DOHH2 (cell line): ENCODE results near the gene CDC5L.

Experiments
- CTCF ChIP-seq: fragments of 200-600 bp; sonication (generic); IDR thresholded peaks from one replicate; pipeline ENCODE4 v1.5.1; 2014; ENCODE audit warnings: antibody characterized with exemption, mild to moderate bottlenecking, low read depth, low read length; ENCODE audit not compliant: poor library complexity, severe bottlenecking
- EZH2phosphoT487 ChIP-seq: fragments of 200-600 bp; sonication (generic); IDR thresholded peaks from 2 replicates; pipeline ENCODE4 v1.6.1; 2017; ENCODE audit warnings: borderline replicate concordance, mild to moderate bottlenecking, antibody characterized with exemption, low read length, moderate library complexity, mixed read lengths

- no peak for TF ChIP-seq CTCF
- no peak for TF ChIP-seq EZH2phosphoT487
Observed at GRCh38 chr6:44423306-44423705, 35.8 kb downstream of the CDC5L start.
